Activated naive CD8-positive, alpha-beta T cell treated with anti-CD3 and anti-CD28 coated beads, Interleukin-2, amount 50 U/mL, for 16 hours (primary cell): Measurements from ENCODE around the gene CA11.

Experiments used
- DNase-seq: peaks from one replicate; pipeline ENCODE4 v3.0.0-alpha.2; 2020; ENCODE audit warnings: low read depth, low spot score

CA11 gene

GRCh38 chr19:48613024-48613851, 32.7 kb downstream of the CA11 start:
- no peak for DNase-seq

- DNase-seq, result no peak
Measured at GRCh38 chr19:48611872-48612271, 34.1 kb downstream of the CA11 start.

GRCh38 chr19:48609571-48610108, 36.3 kb downstream of the CA11 start:
- no peak for DNase-seq

- DNase-seq, result no peak
Measured at GRCh38 chr19:48608798-48609263, 37.2 kb downstream of the CA11 start.

DNA sequence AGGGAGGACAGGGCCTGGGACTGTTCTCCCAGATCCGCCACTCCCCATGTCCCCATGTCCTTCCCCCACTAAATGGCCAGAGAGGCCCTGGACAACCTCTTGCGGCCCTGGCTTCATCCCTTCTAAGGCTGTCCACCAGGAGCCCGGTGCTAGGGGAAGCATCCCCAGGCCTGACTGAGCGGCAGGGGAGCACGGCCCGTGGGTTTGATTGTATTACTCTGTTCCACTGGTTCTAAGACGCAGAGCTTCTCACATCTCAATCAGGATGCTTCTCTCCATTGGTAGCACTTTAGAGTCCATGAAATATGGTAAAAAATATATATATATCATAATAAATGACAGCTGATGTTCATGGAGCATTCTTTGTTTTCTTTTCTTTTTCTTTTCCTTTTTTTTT, 38.6 kb downstream of the CA11 start:
- DNase-seq, result no peak

DNA sequence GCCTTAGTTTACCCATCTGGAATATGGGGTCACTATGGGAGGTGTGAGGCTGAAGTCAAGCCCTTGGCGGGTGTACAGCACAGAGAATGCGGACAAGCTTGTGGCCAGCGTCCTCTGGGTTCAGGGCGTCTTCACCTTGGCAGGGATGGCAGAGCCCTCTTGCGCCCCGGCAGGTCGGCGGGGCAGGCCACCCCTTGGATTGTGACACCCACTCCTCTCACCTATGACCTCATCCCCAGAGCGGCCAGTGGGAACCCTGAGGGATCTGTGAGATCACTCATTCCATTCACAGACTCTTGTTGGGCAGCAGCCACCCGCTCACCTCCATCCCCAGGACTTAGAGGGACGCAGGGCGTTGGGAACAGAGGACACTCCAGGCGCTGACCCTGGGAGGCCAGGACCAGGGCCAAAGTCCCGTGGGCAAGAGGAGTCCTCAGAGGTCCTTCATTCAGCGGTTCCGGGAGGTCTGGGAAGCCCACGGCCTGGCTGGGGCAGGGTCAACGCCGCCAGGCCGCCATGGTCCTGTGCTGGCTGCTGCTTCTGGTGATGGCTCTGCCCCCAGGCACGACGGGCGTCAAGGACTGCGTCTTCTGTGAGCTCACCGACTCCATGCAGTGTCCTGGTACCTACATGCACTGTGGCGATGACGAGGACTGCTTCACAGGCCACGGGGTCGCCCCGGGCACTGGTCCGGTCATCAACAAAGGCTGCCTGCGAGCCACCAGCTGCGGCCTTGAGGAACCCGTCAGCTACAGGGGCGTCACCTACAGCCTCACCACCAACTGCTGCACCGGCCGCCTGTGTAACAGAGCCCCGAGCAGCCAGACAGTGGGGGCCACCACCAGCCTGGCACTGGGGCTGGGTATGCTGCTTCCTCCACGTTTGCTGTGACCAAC, 39.3 kb downstream of the CA11 start, which contains the start of gene SPACA4:
SPACA4 (plus strand) TSS at position 280 of the 896 bp plus-strand sequence; CDS start at position 517, 237 bp downstream.
- DNase-seq, result no peak

DNA sequence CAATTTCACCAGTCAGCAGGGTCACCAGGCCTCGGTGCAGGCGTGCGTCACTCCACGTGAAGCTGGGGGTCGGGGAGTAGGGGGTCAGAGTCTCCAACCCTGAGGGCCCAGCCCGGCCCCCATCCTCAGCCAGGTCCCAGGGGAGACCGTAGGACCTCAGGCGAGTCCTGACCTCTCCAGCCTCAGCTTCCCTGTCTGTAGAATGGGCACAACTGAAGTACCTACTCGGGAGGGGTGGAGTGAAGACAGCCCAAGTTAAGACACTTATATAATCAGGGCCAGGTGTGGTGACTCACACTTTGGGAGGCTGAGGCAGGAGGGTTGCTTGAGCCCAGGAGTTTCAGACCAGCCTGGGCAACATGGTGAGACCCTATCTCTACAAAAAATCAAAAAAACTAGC, 42.1 kb downstream of the CA11 start:
- DNase-seq, result no peak

- no peak for DNase-seq
Measured at GRCh38 chr19:48603449-48603848, 42.5 kb downstream of the CA11 start.

DNA sequence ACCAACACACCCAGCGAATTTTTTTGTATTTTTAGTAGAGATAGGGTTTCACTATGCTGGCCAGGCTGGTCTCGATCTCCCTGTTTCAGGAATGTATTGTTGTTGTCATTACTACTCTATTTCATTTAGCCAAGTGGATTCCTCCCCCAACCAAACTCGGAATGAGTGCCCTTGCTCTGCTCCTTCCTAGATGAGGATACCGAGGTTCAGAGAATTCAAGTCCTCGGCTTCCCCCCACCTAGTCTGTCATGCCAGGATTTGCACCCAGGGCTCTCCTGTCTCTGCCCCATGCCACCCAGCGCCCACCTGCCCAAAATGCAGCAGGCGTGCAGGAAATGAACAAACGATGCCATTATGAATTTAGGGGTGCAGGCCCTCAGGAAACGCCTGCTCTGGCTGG, 43.0 kb downstream of the CA11 start:
- no peak for DNase-seq

DNA sequence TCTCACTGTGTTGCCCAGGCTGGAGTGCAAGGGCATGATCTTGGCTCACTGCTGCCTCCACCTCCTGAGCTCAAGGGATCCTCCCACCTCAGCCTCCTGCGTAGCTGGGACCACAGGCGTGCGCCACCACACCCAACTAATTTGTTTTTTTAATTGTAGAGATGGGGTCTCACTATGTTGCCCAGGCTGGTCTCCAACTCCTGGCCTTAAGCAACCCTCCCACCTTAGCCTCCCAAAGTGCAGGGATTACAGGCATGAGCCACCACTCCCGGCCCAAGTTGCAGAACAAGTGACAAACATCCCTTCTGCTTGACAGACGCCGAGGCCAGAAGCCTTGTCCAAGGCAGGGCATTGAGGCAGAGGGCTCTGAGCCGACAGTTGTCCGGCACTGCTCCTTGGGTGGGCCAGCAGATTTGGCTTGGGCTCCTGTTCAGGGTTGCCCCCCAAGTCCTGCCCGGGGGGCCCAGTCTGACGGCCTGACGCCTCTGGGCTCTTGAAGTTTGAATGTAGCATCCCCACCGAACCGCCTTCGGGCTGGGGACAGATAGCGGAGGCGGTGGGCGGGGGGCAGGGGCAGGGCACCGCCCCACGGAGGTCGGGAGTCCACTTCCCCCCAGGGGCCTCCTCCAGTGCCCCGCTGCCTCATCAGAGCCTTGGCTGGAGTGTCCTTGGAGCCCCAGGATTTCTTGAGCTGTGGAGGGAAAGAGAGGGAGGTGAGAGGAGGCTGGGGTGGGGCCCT, 45.1 kb downstream of the CA11 start:
- DNase-seq, result no peak

DNA sequence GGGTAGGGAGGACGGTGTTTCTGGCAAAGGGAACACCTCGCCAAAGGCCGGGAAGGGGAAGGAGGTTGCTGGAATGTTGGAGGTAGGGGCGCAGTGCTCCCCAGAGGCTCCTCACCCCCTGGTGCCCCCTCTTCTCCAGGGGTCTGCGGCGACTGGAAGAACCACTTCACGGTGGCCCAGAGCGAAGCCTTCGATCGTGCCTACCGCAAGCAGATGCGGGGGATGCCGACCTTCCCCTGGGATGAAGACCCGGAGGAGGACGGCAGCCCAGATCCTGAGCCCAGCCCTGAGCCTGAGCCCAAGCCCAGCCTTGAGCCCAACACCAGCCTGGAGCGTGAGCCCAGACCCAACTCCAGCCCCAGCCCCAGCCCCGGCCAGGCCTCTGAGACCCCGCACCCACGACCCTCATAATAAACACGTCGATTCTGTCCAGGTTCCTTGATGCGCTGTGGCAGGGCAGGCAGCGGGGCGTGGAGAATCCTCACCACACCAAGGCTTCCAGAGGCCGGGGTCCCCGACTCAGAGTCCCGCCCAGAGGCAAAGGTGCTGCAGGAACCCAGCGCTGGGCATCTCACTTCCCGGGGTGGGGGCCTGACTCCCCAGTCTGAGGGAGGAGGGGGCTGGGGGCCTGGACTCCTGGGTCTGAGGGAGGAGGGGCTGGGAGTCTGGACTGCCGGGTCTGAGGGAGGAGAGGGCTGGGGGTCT, 46.8 kb downstream of the CA11 start:
- DNase-seq, result no peak

GRCh38 chr19:48596679-48597465, 49.1 kb downstream of the CA11 start:
- DNase-seq, result no peak

DNA sequence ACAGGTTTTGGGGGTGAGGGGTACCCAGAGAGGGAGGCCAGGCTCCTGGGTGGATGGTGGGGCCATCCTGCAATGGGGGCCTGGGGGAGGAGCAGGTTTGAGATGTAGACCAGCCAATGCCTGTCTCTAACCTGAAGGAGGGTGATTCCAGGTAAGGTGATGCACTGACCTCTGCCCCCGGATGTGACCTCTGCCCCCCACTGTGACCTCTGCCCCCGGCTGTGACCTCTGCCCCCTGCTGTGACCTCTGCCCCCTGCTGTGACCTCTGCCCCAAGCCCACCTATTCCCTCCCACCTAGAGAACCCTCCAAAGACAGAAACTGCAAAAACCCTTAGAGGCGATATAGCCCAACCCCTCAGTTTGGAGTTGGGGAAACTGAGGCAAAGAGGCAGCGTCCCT, 49.8 kb downstream of the CA11 start:
- DNase-seq, result no peak

DNA sequence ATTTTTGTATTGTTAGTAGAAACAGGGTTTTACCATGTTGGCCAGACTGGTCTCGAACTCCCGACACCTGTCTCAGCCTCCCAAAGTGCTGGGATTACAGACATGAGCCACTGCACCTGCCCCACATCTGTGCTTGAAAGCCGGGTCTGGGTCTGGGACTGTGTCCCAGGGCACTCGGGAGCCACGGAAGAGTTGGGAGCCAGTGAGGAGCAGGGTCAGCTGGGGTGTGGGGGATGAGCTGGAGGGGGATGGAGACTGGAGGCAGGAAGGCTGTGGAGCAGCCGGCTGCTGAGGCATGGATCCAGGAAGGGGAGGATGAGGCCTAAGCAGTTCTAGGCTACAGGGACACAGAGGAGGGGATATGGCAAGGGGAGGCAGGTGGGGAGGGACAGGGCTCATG, 50.2 kb downstream of the CA11 start:
- no peak for DNase-seq

DNA sequence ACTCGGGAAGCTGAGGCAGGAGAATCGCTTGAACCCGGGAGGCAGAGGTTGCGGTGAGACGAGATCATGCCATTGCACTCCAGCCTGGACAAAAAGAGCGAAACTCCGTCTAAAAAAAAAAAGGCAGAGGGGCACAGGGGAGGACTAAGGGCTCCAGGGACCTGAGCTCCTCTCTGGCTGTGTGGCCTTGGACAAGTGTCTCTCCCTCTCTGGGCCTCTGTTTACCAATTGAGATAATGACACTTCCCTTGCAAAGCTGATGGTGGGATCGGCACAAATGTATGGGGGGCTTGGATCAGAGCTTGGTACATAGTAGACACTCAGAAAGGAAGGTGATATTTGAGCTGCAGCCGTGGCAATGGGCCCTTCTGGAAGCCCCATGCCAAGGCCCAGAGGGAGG, 50.8 kb downstream of the CA11 start:
- DNase-seq, result no peak

DNA sequence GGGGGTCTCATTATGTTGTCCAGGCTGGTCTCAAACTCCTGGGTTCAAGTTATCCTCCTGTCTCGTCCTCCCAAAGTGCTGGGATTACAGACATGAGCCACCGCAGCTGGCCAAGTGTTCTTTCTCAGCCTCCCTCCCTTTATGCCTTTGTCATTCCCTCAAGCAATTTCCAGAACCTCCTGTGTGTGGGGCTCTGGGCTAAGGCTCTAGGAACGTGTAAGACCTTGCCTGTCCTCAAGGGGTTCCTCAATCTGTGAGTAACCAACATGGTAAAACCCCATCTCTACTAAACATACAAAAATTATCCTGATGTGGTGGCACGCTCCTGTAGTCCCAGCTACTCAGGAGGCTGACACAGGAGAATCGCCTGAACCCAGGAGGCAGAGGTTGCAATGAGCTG, 55.0 kb downstream of the CA11 start:
- DNase-seq, result no peak

DNA sequence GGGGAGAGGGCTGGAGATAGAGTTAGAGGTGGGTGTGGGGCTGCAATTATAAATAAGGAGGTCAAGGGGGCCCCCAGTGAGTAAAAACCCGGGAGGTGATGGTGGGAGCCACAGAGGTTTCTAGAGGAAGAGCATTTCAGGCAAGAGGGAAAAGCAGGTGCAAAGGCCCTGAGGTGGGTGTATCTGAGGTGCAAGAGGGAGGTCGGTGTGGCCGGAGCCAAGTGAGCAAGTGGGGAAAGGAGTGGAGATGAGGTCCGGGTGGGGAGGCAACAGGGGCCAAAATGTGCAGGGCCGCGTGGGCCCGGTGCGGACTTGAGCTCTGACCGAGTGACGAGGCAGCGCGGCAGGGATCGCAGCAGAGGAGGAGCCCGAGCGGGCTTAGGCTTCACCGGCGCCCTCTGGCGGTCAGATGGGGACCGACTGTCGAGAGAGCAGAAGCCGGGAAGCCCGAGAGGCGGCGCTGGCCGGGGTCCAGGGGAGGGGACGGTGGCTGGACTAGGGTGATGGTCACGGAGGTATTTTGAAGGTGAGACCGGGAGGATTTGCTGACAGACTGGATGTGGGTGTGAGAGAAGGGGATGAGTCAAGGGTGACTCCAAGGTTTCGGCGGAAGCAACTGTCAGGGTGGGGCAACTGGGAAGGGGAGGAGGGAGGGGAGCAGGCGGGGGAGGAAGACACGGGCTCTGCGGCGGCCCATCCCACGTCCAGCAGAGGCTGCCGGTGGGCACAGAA, 57.2 kb downstream of the CA11 start:
- DNase-seq, result peak; percentile 69
